Naive thymus-derived CD4-positive, alpha-beta T cell (primary cell): ENCODE results near the gene LHX4. TPM values are rescaled to one million over a fixed set of nuclear protein-coding genes. Genes with fewer than 3 reads are reported as not detected.
A peak's percentile ranks its signal among the peaks of the same experiment; 100 is the strongest.

Experiments
- ATAC-seq: fragments of 150-1000 bp; cut with Tn5 transposase; 2 replicates; pipeline ENCODE4 v1.10.0; 2021; ENCODE audit warnings: mild to moderate bottlenecking, moderate library complexity
- CTCF ChIA-PET: fragments of 350-600 bp; sonication (Branson Sonifier 250); formaldehyde crosslinking; loops from one replicate; lab custom pipeline; 2021; ENCODE audit warnings: antibody characterized with exemption; lab: Charles Lee
- POLR2A ChIA-PET: fragments of 350-600 bp; sonication (Branson Sonifier 250); formaldehyde crosslinking; loops from one replicate; lab custom pipeline; 2021; ENCODE audit warnings: antibody characterized with exemption, inconsistent platforms; lab: Charles Lee
- DNase-seq, 9 donors: peaks; one replicate each; pipeline versions ENCODE4 v3.0.0 to v3.0.0-alpha.2; 2020 to 2022; ENCODE audit warnings: mixed read lengths in 1 of 9
- H3K27ac ChIP-seq: one replicate; pipeline ENCODE4 v1.7.0; 2013; ENCODE audit warnings: mild to moderate bottlenecking, low read depth, low read length, moderate library complexity
- H3K27me3 ChIP-seq, 2 donors: one replicate each; pipeline ENCODE4 v1.7.0; 2013; ENCODE audit warnings: low read length in 2 of 2, mild to moderate bottlenecking in 2 of 2, moderate library complexity in 2 of 2; ENCODE audit not compliant: control insufficient read depth in 2 of 2, insufficient read depth in 2 of 2
- H3K36me3 ChIP-seq, 3 experiments: 1 replicate in 2 of 3; 2 replicates in 1 of 3; pipeline ENCODE4 v1.7.0; 2013; ENCODE audit warnings: low read length in 3 of 3, mild to moderate bottlenecking in 3 of 3, moderate library complexity in 1 of 3; ENCODE audit not compliant: insufficient read depth in 3 of 3, control insufficient read depth in 2 of 3
- H3K4me1 ChIP-seq, 2 donors: one replicate each; pipeline ENCODE4 v1.7.0; 2013; ENCODE audit warnings: low read length in 2 of 2, mild to moderate bottlenecking in 2 of 2, moderate library complexity in 1 of 2; ENCODE audit not compliant: control insufficient read depth in 2 of 2, insufficient read depth in 2 of 2
- H3K4me3 ChIP-seq: 2 replicates; pipeline ENCODE4 v1.7.0; 2013; ENCODE audit warnings: mild to moderate bottlenecking, low read length
- H3K9me3 ChIP-seq, 3 experiments: 1 replicate in 2 of 3; 2 replicates in 1 of 3; pipeline ENCODE4 v1.7.0; 2013; ENCODE audit warnings: low read length in 3 of 3; ENCODE audit not compliant: control insufficient read depth in 2 of 3
- H3K27ac Mint-ChIP-seq, 9 donors: one replicate each; pipeline ENCODE4 v1.8.0; 2020 to 2022; ENCODE audit warnings: mixed read lengths in 9 of 9, mild to moderate bottlenecking in 8 of 9, moderate library complexity in 5 of 9, inconsistent platforms in 2 of 9
- H3K27me3 Mint-ChIP-seq, 5 donors: one replicate each; pipeline ENCODE4 v1.8.0; 2021 to 2022; ENCODE audit warnings: mixed read lengths in 5 of 5, mild to moderate bottlenecking in 1 of 5
- H3K36me3 Mint-ChIP-seq, 5 donors: one replicate each; pipeline ENCODE4 v1.8.0; 2020 to 2022; ENCODE audit warnings: mixed read lengths in 5 of 5, mild to moderate bottlenecking in 3 of 5, inconsistent platforms in 1 of 5
- H3K4me1 Mint-ChIP-seq, 7 donors: one replicate each; pipeline ENCODE4 v1.8.0; 2020 to 2022; ENCODE audit warnings: mixed read lengths in 7 of 7, mild to moderate bottlenecking in 3 of 7, inconsistent platforms in 1 of 7
- H3K4me3 Mint-ChIP-seq, 10 donors: one replicate each; pipeline ENCODE4 v1.8.0; 2020 to 2022; ENCODE audit warnings: mild to moderate bottlenecking in 10 of 10, mixed read lengths in 10 of 10, moderate library complexity in 6 of 10, inconsistent platforms in 2 of 10
- H3K9me3 Mint-ChIP-seq, 11 donors: one replicate each; pipeline ENCODE4 v1.8.0; 2020 to 2022; ENCODE audit warnings: mixed read lengths in 11 of 11, mild to moderate bottlenecking in 4 of 11, inconsistent platforms in 1 of 11, moderate library complexity in 1 of 11
- intact Hi-C, 2 donors: fragments of 100-400 bp; cut with micrococcal nuclease; formaldehyde crosslinking; loops; one replicate each; pipeline ENCODE4 v1.15.1; 2023
- polyA plus RNA-seq, 2 donors: library from polyadenylated mRNA; unstranded; fragments of 300-500 nt; fragmentation: Illumina TruSeq; gene quantifications; one replicate each; pipeline ENCODE4 v1.2.3, GENCODE V29; 2021
- total RNA-seq, 6 experiments: library from RNA in 5 of 6; stranded (reverse) in 5 of 6; gene quantifications; 1 replicate in 5 of 6; 2 replicates in 1 of 6; pipeline ENCODE4 v1.2.3 and lab custom pipeline; 2021 to 2026

LHX4 gene
- total and polyA plus RNA-seq, 7 experiments from 2014 or later, result 0.07 to 0.58 (median 0.24) TPM; not detected in 4

DNA sequence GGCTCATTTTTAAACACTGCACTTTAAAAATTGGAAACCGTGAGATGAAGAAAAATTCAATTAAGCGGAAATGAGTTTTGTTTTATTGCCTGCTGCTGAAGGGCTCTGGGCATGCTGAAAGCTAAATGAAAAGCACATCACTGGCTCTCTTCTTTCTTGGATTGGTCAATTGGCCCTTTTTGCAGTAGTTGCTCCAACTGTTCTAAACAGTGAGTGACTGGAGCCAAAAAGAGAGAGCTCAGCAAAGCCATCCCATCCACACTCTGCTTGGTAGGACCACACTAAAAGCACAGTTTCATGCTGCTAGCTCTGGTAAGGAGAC is 48.1 kb downstream of the LHX4 start:
- Histone ChIP-seq H3K27ac (no peak overlapping the region), H3K4me1 (no peaks in the 10 kb centered on the region), H3K36me3 (peaks cover 0 to 36% (median 0%) of the 10 kb centered on the region in 3 experiments), H3K9me3 (no peaks in the 10 kb centered on the region), H3K4me3 (no peak overlapping the region), H3K27me3 (no peaks in the 10 kb centered on the region)
- no peaks in the 10 kb centered on the region for H3K27me3 Mint-ChIP-seq
- no peaks in the 10 kb centered on the region for H3K9me3 Mint-ChIP-seq
- intact Hi-C loops, result no loop called here
- no peak for DNase-seq
- ChIA-PET CTCF (no interaction called here), POLR2A (no interaction called here)
- peaks cover 0 to 3% (median 0%) of the 10 kb centered on the region in 7 donors for H3K4me1 Mint-ChIP-seq
- no peak for ATAC-seq
- no peak overlapping the region for H3K27ac Mint-ChIP-seq
- peaks cover 4 to 84% (median 38%) of the 10 kb centered on the region in 5 donors for H3K36me3 Mint-ChIP-seq
- no peak overlapping the region for H3K4me3 Mint-ChIP-seq

DNA sequence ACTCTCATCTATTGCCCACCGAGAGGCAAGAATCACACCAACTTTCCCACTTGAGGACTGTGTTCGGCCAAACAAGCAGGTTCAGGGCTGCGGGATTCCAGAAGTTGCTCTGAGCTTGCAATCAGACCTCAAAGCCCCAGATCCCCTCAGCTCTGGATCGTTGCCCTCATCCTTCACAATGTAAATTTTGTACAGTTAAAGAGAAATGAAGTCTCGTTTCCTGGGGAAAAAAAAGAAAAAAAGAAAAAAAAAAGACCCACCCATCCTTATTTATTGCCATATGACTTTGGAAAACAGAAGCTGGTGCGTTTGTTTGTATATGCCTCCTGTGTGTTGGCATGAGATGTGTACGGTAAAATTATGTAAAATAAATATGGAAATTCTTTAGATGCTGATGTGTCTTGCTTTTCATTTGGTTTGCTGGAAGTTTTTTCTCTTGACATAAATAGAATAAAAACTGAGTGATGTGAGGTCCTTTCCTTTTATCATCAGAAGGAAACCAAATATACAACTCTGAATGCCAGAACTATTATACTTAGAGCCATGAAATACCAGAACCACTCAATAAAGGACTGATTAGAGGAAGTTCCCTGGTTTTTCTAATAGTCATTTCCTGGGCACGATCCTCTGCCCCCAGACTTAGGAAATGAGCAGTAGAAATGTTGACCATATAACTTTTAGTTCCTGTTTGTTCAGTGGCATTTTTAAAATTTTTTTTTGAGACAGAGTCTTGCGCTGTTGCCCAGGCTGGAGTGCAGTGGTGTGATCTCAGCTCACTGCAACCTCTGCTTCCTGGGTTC is 48.7 kb downstream of the LHX4 start:
- Histone ChIP-seq H3K9me3 (no peaks in the 10 kb centered on the region), H3K4me1 (no peaks in the 10 kb centered on the region), H3K27ac (no peak overlapping the region), H3K27me3 (no peaks in the 10 kb centered on the region), H3K4me3 (no peak overlapping the region), H3K36me3 (peaks cover 0 to 34% (median 0%) of the 10 kb centered on the region in 3 experiments)
- peak; percentile 86 for ATAC-seq
- ChIA-PET CTCF (no interaction called here), POLR2A (interaction anchor here (0.6 kb wide), 1 partner anchor 353 kb away, joined by 4 read pairs; the partner anchor contains the start of gene XPR1)
- H3K27me3 Mint-ChIP-seq, result no peaks in the 10 kb centered on the region
- H3K36me3 Mint-ChIP-seq, result peaks cover 3 to 79% (median 38%) of the 10 kb centered on the region in 5 donors
- no peak for DNase-seq
- no peak overlapping the region for H3K27ac Mint-ChIP-seq
- H3K4me3 Mint-ChIP-seq, result no peak overlapping the region
- no peaks in the 10 kb centered on the region for H3K9me3 Mint-ChIP-seq
- intact Hi-C loops, result no loop called here
- H3K4me1 Mint-ChIP-seq, result peaks cover 0 to 3% (median 0%) of the 10 kb centered on the region in 7 donors

DNA sequence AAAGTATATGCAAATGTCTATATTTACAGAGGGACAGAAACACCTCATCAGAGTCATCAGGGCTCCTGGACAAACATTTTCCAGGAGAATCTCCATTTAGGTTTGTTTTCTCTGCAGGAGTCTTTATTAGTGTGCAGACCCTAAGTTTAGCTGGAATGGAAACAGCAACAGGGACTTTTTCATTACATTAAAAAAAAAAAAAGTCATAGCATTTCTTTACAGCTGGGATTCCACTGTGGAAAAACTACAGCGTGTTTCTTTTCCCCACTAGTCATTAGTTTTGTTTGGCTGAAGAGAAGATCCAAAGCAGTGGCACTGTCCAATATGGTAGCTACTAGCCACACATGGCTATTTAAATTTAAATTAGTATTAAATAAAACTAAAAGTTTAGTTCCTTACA is 49.6 kb downstream of the LHX4 start:
- CTCF ChIA-PET, result no interaction called here
- H3K27me3 ChIP-seq, result no peaks in the 10 kb centered on the region
- no peak overlapping the region for H3K4me3 ChIP-seq
- Mint-ChIP-seq H3K4me1 (peaks cover 0 to 3% (median 0%) of the 10 kb centered on the region in 7 donors), H3K36me3 (peaks cover under 1 to 77% (median 38%) of the 10 kb centered on the region in 5 donors), H3K9me3 (no peaks in the 10 kb centered on the region), H3K27ac (no peak overlapping the region), H3K4me3 (no peak overlapping the region), H3K27me3 (no peaks in the 10 kb centered on the region)
- POLR2A ChIA-PET, result no interaction called here
- no peak for DNase-seq
- intact Hi-C loops, result no loop called here
- peaks cover 0 to 25% (median 0%) of the 10 kb centered on the region in 3 experiments for H3K36me3 ChIP-seq
- ATAC-seq, result no peak
- H3K9me3 ChIP-seq, result no peaks in the 10 kb centered on the region
- H3K27ac ChIP-seq, result no peak overlapping the region
- H3K4me1 ChIP-seq, result no peaks in the 10 kb centered on the region

DNA sequence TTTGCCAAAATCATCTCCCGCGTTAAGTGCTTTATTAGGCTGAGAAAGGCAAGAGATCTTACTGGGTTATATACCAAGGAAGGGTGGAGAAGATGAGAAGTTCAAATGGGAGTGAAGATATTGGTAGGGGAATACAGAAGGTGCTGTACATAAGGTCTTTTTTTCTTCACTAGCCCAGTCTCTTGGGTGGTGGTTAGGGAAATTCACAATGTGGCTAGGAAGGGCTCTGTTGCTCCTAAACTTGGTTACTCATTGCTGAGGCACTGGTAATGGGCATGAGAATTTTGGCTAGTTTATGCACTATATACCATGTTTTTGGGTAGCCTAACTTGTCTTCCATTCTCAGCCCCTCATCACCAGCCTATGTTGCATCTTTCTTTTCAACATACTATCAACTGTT is 50.6 kb downstream of the LHX4 start:
- H3K4me1 Mint-ChIP-seq, result peaks cover 0 to 3% (median 0%) of the 10 kb centered on the region in 7 donors
- peak overlapping the region in 1 of 9 donors; percentile 49 for H3K27ac Mint-ChIP-seq
- H3K27me3 Mint-ChIP-seq, result no peaks in the 10 kb centered on the region
- no peak overlapping the region for H3K4me3 ChIP-seq
- peaks cover 0 to 15% (median 0%) of the 10 kb centered on the region in 3 experiments for H3K36me3 ChIP-seq
- no peak overlapping the region for H3K4me3 Mint-ChIP-seq
- intact Hi-C loops, result no loop called here
- POLR2A ChIA-PET, result interaction anchor here (1.0 kb wide), 1 partner anchor 69 kb away, joined by 3 read pairs; no protein-coding TSS in a partner anchor
- H3K9me3 ChIP-seq, result no peaks in the 10 kb centered on the region
- H3K36me3 Mint-ChIP-seq, result peaks cover 3 to 75% (median 34%) of the 10 kb centered on the region in 5 donors
- H3K4me1 ChIP-seq, result no peaks in the 10 kb centered on the region
- no peak for ATAC-seq
- H3K27ac ChIP-seq, result no peak overlapping the region
- no peaks in the 10 kb centered on the region for H3K9me3 Mint-ChIP-seq
- H3K27me3 ChIP-seq, result no peaks in the 10 kb centered on the region
- no peak for DNase-seq
- CTCF ChIA-PET, result no interaction called here

DNA sequence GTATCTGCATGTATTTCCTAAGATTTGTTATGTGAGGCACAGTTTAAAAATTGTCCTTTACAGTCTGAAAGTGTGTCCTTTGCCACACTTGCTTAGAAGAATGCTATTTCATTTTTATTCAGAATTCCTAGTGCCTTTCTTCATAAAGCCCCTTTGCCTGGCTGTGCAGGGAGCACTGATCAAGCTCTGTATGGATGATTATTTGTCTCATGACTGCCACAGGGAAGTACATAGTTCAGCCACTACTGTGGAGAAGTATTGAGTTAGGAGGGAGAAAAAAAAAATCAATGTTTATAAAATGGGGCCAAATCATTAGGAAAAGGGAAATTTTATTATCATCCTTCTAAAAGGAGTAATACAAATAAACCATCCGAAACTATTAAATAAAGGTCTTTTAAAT is 51.4 kb downstream of the LHX4 start:
- Histone ChIP-seq H3K36me3 (peaks cover 0 to 11% (median 0%) of the 10 kb centered on the region in 3 experiments), H3K4me1 (no peaks in the 10 kb centered on the region), H3K27ac (no peak overlapping the region), H3K27me3 (no peaks in the 10 kb centered on the region), H3K4me3 (no peak overlapping the region), H3K9me3 (no peaks in the 10 kb centered on the region)
- no peaks in the 10 kb centered on the region for H3K9me3 Mint-ChIP-seq
- no peak for ATAC-seq
- DNase-seq, result no peak
- H3K27me3 Mint-ChIP-seq, result no peaks in the 10 kb centered on the region
- peaks cover 0 to 3% (median 0%) of the 10 kb centered on the region in 7 donors for H3K4me1 Mint-ChIP-seq
- intact Hi-C loops, result no loop called here
- CTCF ChIA-PET, result no interaction called here
- POLR2A ChIA-PET, result no interaction called here
- H3K4me3 Mint-ChIP-seq, result no peak overlapping the region
- peaks cover 3 to 67% (median 31%) of the 10 kb centered on the region in 5 donors for H3K36me3 Mint-ChIP-seq
- H3K27ac Mint-ChIP-seq, result no peak overlapping the region

DNA sequence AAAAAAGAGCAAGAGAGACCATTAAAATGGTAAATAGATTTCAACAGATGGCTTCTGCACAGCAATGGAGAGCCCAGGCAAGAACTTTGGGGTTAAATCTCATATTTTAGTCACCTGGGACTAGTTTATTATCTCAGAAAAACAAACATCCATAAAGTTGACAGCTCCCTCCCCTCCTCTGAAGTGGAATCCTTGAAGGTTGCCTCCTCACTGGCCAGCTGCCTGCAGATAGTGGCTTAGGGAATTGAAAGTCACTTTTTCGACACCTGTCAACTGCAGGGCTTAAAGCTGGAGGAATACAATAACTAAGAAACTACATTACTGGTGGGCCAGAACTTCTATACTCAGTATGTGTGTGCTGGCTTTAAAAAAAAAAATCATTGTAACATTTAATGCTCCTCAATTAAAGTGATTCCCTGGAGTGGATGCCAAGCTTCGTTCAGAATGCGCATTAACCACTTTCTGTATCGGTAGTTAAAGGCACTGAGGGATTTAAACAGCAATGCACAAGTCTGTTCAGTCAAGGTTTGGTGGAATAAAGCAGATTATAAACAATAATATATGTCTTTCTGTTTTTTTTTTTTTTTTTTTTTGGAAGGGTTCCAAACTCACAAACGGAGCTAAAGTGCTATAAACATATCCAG is 52.5 kb downstream of the LHX4 start:
- intact Hi-C loops, result no loop called here
- peaks cover 3 to 58% (median 25%) of the 10 kb centered on the region in 5 donors for H3K36me3 Mint-ChIP-seq
- CTCF ChIA-PET, result no interaction called here
- no peak for ATAC-seq
- H3K9me3 Mint-ChIP-seq, result no peaks in the 10 kb centered on the region
- POLR2A ChIA-PET, result no interaction called here
- no peaks in the 10 kb centered on the region for H3K4me1 ChIP-seq
- H3K27me3 Mint-ChIP-seq, result no peaks in the 10 kb centered on the region
- H3K27ac Mint-ChIP-seq, result peak overlapping the region in 3 of 9 donors; percentile 3 to 64 (median 63)
- no peak for DNase-seq
- peaks cover 0 to 11% (median 0%) of the 10 kb centered on the region in 3 experiments for H3K36me3 ChIP-seq
- peaks cover 0 to 3% (median 0%) of the 10 kb centered on the region in 7 donors for H3K4me1 Mint-ChIP-seq
- H3K4me3 ChIP-seq, result no peak overlapping the region
- H3K4me3 Mint-ChIP-seq, result no peak overlapping the region
- no peak overlapping the region for H3K27ac ChIP-seq
- H3K27me3 ChIP-seq, result no peaks in the 10 kb centered on the region
- H3K9me3 ChIP-seq, result no peaks in the 10 kb centered on the region
